GM04504 (cell line): ENCODE results near the gene SFXN5.
"Not testable (repeated sequence)": the region's sequence is repeated elsewhere in the genome, so short reads cannot be mapped to it uniquely, and the experiment has no call there.

Experiments
- DNase-seq: peaks from one replicate; pipeline ENCODE4 v3.0.0-alpha.2; 2012; ENCODE audit warnings: low read depth

Gene SFXN5

DNA sequence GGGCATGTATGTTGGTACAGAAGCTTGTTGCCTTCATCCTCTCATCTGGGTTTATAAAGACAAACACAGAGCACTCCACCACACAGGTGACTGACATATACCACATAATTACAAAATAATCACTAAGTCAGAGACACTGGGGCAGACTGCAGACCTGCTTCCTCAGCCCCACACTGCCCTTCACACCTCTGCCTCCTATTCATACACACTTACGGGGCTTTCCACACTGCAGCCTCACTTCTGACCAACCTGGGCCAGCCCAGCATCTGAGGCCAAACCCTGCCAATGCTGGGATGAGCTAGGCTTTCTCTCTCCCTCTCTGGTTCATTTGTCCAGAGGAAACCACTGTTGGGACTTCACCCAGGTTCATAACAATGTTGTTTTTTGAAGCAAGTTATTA, 149.7 kb downstream of the SFXN5 start:
- no peak for DNase-seq

DNA sequence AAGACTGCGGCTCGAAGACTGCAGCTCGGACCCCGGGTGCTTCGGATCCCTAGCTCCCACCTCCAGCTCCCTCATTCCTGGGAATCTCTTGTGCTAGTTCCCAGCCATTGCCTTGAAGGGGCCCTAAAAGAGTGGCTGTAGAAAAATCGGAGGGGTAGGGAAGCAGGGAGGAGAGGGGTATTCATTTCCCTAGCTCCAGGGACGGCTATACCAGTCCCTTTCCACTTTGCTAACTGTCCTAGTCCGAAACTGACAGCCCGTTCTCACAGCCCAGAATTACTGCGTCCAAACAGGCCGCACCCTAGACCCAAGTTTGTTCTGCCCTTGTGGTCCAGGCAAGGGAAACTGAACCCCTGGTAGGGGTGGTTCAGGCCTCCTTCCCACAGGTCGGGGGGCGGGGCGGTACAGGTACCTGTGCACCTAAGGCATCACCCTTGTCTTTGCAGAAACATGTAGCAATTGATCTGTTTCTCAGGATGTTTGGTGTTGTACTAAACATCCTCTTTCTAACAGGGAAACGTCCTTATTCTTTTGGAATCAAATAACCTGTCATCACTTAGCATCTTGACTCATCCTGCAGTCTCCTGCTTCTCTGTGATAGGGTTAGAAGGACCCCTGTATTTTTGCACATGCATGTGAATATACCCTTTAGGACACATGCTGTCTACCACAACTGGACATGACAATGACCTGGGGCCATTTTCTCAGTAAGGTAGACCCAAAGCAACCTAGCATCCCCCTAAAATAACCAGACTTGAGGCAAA, 150.2 kb downstream of the SFXN5 start:
- DNase-seq = no peak

DNA sequence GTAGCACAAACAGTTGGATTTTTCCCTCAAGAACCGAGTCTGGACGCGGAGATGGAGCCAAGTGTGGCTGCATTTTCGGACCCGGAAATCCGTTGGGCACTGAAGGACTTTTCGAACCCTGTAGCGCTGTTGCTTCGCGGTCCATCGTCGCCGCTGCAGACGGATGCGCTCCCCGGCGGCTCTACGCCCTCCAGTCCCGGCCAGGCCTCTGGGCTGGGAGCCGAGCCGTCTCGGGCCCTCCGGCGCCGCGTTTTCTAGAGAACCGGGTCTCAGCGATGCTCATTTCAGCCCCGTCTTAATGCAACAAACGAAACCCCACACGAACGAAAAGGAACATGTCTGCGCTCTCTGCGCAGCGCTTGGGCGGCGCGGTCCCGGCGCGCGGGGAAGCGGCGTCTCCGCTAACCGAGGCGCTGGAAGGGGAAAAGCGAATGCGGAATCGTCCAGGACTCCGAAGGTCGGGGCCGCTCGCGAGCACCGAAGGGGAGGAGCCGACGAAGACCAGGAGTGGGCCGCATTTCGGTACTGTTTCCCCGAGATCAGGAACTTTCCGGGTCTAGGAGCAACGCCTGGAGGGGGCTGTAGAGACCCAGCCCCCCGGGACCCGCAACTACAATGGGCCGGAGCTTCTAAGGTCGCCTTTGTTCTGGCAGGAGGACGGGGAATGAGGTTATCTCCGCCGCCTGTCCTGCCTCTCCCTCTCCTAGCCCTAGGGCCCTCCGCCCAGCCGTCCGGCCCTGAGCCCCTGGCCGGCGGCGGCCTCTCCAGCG, 151.0 kb downstream of the SFXN5 start:
- no peak for DNase-seq

DNA sequence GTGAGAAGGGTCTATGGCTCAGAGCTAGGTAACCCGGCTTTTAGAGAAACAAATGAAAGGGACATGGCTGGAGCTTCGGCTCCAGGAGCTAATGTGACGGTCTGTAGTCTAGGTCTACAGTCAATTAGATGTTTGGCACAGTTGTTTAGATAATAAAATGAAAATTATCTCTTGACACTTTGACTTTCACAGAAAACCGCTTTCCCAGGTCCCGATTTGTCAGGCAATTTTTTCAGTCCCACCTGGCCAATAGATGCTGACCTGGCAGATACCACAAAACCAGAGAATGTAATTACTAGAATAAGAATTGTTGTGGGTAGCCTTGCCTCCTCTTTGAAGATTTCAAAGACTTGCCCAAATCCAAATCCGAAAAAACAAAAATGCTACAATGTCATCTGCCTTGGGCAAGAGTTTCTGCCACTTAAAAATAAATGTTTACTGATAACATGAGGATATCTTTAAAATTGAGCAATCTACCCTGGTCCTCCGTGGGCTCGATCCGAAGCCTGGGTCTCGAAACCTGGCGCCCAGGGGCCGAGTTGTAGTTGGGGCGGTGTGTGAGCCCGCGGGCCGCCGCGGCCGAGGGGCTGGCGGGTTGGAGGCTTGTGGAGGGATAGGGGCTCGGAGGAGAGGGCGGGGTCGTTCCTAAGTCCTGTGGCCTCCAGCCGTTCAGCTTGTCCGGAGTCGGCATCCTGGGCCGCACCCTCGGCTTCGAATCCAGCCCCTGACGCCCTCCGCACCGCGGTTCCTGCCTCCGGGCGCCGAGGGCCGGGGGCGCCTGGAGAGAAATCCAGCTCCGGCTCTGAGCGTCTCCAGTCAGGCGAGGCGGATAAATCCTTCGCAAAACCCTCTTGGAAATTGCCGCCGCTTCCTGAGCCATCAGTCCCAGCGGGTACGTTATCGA, 151.8 kb downstream of the SFXN5 start:
- no peak for DNase-seq

DNA sequence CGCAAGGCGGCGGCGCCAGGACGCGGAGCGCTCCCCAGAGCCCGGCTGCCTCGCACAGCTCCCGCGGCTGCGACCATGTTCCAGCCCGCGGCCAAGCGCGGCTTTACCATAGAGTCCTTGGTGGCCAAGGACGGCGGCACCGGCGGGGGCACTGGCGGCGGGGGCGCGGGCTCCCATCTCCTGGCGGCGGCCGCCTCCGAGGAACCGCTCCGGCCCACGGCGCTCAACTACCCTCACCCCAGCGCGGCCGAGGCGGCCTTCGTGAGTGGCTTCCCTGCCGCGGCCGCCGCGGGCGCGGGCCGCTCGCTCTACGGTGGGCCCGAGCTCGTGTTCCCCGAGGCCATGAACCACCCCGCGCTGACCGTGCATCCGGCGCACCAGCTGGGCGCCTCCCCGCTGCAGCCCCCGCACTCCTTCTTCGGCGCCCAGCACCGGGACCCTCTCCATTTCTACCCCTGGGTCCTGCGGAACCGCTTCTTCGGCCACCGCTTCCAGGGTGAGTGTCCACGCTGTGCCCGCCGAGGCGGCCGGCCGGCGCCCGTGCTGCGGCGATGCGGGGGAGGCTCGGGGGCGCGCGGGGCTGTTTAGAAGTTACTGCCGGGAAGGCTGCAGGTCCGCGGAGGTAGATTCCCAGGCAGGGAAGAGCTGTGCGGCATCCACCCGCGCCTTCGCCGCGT, 153.5 kb downstream of the SFXN5 start:
- DNase-seq = no peak

DNA sequence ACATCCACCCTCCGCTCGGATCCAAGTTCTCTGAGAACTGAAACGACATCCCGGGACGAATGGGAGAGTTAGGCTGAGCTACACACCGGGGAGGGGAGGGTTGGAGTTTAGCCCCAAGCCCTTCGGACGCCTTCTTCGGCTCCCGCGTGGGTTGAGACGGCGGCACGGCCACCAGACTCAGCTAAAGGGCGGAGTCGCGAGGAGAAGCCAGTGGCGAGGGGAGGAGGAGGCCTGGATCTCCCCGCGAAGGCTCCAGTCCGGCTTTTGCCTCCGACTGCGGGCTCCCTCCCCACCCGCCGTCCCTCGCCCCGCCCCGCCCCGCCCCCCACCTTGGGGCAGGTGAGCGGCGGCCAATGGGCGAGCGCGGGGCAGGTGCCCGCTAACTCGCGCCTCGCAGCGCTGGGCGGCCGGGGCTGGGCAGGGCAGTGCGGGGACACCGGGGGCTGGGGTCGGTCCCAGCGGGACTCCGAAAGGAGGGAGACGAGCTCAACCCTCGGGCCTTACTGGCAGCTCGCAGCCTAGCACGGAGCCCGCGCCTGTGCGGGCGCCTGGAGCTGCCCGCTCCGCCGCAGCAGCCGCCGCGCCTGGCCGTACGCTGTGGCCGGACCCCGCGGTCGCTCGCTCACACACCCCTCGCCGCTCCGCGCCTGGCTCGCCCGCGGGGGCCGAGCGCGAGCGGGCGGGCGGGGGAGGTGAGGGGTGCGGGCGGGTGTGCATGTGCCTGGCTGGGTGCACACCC, 154.2 kb downstream of the SFXN5 start, which contains the start of gene EMX1:
Gene EMX1, plus strand, starts transcription at position 382 of the 739 bp plus-strand sequence. Its CDS starts 334 bp downstream, at position 716.
- DNase-seq = no peak

DNA sequence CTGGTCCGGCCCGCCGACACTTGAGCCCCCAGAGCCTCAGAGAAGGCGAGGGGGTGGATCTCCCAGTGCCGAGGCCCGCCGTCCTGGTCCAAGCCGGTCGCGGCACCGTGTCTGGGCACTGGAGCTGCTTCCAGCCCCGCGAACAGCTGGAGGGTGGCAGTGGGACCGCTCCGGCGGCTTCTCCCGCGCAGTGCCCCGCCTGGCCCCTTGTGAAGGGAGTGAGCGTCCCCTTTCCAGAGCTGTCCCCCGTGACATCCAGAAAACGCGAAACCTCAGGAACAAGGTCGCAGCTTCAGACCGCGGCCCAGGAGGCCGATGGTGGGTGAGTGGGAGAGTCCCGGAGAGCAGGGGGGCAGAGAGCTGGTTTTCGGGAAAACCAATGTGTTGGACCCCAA, 154.8 kb downstream of the SFXN5 start:
- DNase-seq = no peak

DNA sequence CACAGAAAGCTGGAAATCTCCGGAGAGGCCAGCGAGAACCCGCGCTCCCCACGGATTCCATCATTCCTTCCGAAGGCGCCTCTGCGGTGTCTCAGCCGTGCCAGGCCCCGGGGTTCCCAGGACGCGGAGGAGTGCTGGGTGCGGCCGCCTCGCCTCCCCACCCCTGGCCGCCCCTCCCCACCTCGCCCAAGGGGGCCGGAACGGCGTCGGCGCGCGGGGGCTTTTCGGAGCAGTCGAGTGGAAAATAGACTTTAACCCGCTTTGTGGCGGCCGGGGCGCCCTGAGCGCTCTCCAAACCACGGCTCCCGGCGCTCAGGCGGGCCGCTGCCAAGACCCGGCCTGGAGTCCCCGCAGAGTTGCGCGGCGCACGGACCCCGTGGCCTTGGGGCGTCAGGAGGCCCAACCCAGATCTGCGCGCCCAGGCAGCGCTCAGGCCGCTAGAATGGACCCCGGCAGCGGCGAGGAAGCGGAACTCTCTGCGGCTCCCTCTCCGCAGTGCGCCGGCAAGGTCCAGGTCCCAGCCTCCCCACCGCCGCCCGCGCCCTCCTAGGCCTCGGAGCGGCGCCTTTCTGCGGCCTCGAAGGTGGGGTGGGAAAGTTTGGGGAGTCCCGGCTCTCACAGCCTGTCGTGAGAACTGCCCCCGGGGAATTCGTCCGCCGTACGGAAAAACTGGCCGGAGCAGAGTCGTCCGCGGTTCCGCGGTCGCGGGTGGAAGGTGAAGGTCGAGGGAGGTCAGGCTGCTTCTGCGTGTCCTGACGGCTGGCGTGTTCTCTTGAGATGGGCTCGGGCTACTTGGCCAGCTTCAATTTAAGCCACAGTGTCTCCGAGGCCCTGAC, 155.4 kb downstream of the SFXN5 start:
- no peak for DNase-seq

DNA sequence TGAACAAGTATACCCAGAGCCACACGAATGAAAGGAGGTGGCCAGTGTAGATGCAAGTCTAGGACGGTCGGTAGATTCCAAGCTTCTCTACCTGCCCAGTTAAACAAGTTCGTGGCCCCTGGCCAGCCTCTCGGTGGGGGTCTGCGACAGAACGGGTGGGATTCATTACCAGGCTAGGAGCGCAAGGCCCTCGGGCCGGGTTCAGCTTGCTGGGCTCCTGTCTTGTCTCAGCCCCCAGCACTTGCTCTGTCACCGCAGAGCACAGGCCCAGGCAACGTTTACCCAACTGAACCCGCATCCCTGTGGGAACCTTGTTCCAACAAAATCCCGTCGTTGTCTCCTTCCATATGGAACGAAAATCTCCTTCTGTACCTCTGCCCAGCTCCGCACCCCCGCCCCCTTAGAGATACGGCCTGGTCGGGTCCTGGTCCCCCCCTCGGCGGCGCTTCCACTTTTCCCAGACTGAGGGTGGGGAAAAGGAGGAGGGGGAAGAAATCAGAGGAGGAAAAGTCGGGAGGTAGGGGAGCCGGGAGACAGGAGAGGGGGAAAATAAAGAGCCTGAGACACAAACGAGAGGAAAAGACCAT, 156.1 kb downstream of the SFXN5 start:
- no peak for DNase-seq

DNA sequence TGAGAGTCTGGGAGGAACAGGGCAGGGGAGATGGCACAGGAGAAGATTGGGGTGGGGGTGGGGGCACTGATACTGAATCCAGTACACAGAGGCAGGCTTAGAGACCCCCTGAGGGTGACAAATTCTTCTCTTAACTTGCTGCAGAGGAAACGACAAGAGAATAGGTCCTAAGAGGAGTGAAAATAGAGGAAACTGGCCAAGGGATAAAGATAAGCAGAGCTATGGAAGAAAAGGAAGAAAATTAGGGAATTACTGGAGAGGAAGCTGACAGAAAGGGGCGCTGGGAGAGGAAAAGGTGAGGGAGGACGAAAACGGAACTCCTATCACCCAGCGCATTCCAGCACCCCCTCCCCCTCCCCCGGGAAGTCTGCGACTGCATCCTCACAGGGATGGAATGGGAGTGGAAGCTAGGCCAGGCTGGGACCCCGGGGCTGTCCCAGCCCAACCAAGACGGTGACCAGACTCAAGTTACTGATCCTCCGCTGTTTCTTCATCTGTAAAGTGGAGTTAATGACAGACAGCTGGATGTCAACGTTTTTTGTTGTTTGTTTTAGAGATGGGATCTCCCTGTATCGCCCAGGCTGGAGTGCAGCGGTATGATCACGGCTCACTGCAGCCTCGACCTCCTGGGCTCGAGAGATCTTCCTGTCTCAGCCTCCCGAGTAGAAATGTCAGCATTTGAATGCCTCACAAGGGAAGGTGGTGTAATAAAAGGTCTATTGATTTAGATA, 156.8 kb downstream of the SFXN5 start:
- no peak for DNase-seq

DNA sequence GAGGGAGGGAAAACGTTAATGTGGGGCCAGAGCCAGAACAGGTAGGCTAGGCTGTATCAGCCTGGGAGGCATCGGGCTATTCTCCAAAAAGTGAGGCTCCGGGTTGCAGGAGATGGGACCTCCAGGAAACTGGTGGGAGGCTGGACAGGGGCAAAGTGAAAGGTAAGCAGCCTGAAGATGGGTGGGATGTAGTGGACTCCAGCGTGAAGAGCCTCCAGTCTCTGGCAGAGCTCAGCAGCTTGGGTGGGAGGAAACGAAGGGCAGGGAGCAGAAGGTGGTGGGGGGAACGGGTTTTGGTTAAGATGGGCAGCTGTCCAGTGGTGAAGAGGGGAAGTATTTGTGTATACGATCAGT, 157.3 kb downstream of the SFXN5 start:
- no peak for DNase-seq

DNA sequence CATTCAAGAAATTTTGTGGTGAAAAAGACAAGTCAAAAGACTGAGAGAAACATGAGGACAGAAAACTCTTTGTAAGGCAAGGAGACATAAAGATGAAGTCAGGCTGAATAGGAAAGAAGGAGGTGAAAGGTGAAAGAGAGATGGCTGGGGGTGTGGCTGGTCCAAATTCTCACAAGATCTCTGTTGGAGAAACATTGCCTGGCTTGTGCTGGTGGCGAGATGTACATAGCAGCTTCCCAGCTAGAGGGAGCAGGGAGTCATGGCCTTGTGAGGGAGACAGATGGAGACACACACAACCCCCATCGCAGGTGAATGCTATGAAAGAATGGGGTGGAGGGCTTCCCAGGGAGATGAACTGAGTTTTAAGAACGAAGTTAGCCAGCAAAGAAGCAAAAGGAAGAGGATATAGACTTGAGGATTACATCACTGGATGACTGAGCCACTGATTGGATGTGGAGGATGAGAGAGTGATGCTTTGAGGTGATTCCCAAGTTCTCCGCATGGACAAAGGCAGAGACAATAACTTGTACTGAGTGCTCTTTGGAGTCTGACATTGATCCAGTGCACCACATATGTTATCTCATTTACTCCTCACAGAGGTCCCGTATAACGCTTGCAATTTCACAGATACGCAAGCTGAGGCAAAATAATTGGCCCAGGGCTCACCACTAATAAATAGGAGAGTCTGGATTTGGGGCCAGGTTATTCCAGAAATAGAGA, 157.9 kb downstream of the SFXN5 start:
- no peak for DNase-seq

DNA sequence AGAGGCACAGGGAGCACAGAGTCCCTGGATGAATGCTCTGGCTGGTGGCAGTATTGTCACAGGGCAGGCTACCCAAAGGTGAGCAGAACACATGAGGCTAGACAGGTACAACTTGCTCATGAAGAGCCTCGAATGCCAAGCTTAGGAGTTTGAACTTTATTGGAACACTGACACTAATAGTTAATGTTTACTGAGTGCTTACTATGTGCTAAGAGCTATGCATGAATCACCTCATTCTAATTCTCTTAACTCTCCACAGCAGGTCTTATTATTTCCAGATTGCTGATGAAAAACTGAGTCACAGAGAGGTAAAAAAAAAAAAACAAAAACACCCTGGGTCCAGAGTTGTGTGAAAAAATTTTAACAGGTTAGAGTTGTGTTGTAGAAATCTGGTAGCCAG, 160.3 kb downstream of the SFXN5 start:
- no peak for DNase-seq

DNA sequence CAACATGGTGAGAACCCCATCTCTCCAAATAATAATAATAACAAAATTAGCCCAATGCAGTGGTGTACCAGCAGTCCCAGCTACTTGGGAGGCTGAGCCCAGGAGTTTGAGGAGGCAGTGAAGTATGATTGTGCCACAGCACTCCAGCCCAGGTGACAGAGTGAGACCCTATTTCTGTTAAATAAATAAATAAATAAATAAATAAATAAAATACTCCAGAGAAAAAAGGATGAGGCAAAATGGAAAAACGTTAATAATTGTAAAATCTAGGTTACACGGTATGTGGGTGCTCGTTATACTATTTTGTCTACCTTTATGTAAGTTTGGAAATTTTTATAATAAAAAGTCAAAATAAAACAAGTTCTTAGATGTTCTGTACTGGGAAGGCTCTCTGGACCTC, 162.8 kb downstream of the SFXN5 start:
- DNase-seq = no peak

DNA sequence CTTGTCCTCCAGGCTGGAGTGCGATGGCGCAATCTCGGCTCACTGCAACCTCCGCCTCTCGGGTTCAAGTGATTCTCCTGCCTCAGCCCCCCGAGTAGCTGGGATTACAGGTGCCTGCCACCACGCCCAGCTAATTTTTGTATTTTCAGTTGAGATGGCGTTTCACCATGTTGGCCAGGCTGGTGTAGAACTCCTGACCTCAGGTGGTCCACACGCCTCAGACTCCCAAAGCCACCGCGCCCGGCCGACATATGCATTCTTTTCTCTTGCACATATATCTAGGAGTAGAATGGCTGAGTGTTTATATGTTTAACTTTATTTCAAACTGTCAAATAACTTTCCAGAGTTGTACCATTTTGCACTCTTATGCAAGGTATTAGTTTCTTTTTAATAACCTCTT, 164.1 kb downstream of the SFXN5 start:
- DNase-seq = not testable (repeated sequence)

DNA sequence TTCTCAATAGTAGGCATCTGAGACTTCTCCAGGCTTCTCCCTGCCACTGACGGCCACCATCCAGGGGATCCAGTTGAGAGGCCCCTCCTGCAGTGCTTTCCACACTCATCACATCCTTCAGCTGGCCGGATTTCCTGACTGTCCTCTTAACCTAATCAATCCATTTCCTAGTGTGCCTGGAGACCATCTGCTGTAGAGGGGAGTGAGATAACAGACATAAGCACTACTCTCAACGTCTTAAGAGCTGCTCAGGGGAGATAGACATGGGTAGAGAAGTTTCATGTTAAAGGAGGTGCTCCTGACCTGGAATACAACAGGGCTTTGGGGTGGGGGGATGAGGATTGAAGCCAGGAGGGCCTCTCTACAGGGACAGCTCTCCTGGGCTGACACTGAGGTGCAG, 170.1 kb downstream of the SFXN5 start:
- DNase-seq = no peak

DNA sequence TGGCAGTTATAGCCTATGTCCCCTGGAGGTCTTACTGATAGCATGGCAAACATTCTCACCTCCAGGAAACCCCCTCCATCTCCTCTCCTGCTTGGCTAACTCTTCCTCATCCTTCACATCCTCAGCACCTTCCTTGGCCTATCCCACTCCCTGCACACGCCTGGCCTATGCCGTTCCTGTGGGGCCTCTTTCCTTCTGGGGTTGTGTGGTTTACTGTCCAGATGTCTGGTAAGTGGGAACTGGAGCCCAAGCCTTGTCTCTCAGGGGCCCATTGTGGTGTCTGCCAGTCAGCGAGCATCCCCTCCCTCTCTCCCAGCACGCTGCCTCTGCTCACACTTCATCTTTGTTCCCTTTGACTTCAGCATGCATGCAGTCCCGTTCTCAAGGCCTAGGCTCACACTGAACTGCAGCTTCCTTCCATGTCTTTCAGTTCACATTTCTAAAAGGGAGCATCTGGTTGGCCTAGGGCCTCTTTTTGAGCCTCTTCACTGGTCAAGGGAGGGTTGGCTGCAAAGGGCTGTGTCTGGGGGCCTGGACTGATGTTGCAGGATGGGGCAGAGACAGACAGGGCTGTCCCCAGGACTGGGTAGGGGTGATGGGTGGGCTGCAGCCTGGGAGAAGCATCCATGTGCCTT, 171.2 kb downstream of the SFXN5 start:
- DNase-seq = no peak

DNA sequence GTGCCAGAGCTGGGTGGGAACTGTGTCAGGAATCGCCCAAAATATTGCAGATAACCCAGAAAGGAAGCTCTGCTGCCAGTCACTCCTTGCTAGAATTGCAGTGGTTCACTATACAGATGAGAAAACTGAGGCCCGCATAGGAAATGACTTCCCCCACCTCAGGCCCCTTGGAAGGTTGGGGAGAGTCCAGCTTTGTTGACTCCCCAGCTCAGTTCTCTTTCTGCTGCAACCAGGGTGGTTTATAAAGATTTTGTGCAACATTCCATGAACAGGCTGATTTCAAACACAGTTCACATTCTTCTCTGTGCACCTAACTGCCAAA, 173.0 kb downstream of the SFXN5 start:
- no peak for DNase-seq
